ENCODE results near the gene YIF1A. TPM values are rescaled to one million over a fixed set of nuclear protein-coding genes. Genes with fewer than 3 reads are reported as not detected.

Gene YIF1A
- polyA plus RNA-seq, 1 donor from 2014 or later: 51.2 TPM

- Histone ChIP-seq H3K9me3 (ENCODE audit: low read length) (no peaks in the 10 kb centered on the region), H3K9me2 (ENCODE audit: insufficient read depth, low read length) (no peaks in the 10 kb centered on the region), H4K20me1 (ENCODE audit: insufficient read depth) (no peaks in the 10 kb centered on the region), H3K27ac (ENCODE audit: low read length) (no peak overlapping the region), H2AFZ (ENCODE audit: low read depth, low read length) (no peak overlapping the region), H3F3A (ENCODE audit: insufficient read depth, low read length, poor library complexity, severe bottlenecking) (no peaks in the 10 kb centered on the region), H3K79me2 (replicated peaks; ENCODE audit: insufficient read depth, low read length) (no peaks in the 10 kb centered on the region), H3K4me3 (ENCODE audit: low read length) (no peak overlapping the region), H3K9ac (ENCODE audit: low read length) (no peak overlapping the region), H3K27me3 (ENCODE audit: insufficient read depth, low read depth, low read length) (peaks cover 11% of the 10 kb centered on the region), H3K4me2 (ENCODE audit: low read length) (no peak overlapping the region), H3K36me3 (ENCODE audit: insufficient read depth, low read length) (no peaks in the 10 kb centered on the region)
- no peak for TF ChIP-seq EP300 (conservative IDR thresholded peaks at IDR 0.05; ENCODE audit: poor library complexity, severe bottlenecking)
Observed at GRCh38 chr11:66314561-66315497, 25.9 kb upstream of the YIF1A start.

- Histone ChIP-seq H3K9me2 (ENCODE audit: insufficient read depth, low read length) (no peaks in the 10 kb centered on the region), H4K20me1 (ENCODE audit: insufficient read depth) (no peaks in the 10 kb centered on the region), H3K27me3 (ENCODE audit: insufficient read depth, low read depth, low read length) (peaks cover 11% of the 10 kb centered on the region), H3K9ac (ENCODE audit: low read length) (no peak overlapping the region), H3F3A (ENCODE audit: insufficient read depth, low read length, poor library complexity, severe bottlenecking) (no peaks in the 10 kb centered on the region), H3K36me3 (ENCODE audit: insufficient read depth, low read length) (no peaks in the 10 kb centered on the region), H3K27ac (ENCODE audit: low read length) (no peak overlapping the region), H3K9me3 (ENCODE audit: low read length) (no peaks in the 10 kb centered on the region), H3K79me2 (replicated peaks; ENCODE audit: insufficient read depth, low read length) (no peaks in the 10 kb centered on the region), H2AFZ (ENCODE audit: low read depth, low read length) (no peak overlapping the region), H3K4me3 (ENCODE audit: low read length) (no peak overlapping the region), H3K4me2 (ENCODE audit: low read length) (no peak overlapping the region)
- TF ChIP-seq EZH2 (IDR thresholded peaks at IDR 0.05; ENCODE audit: borderline replicate concordance, insufficient read depth, low read length, poor library complexity, severe bottlenecking): no peak
- TF ChIP-seq SMC3 (conservative IDR thresholded peaks at IDR 0.05; ENCODE audit: poor library complexity): no peak
- TF ChIP-seq POLR2AphosphoS5 (IDR thresholded peaks at IDR 0.05): no peak
- no peak for TF ChIP-seq RAD21 (conservative IDR thresholded peaks at IDR 0.05)
- no peak for TF ChIP-seq TAF1 (IDR thresholded peaks at IDR 0.05; ENCODE audit: low read depth)
- TF ChIP-seq, protein P1, sequence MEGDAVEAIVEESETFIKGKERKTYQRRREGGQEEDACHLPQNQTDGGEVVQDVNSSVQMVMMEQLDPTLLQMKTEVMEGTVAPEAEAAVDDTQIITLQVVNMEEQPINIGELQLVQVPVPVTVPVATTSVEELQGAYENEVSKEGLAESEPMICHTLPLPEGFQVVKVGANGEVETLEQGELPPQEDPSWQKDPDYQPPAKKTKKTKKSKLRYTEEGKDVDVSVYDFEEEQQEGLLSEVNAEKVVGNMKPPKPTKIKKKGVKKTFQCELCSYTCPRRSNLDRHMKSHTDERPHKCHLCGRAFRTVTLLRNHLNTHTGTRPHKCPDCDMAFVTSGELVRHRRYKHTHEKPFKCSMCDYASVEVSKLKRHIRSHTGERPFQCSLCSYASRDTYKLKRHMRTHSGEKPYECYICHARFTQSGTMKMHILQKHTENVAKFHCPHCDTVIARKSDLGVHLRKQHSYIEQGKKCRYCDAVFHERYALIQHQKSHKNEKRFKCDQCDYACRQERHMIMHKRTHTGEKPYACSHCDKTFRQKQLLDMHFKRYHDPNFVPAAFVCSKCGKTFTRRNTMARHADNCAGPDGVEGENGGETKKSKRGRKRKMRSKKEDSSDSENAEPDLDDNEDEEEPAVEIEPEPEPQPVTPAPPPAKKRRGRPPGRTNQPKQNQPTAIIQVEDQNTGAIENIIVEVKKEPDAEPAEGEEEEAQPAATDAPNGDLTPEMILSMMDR (IDR thresholded peaks at IDR 0.05; ENCODE audit: poor library complexity, severe bottlenecking): no peak
- no peak for TF ChIP-seq REST (IDR thresholded peaks at IDR 0.05; ENCODE audit: borderline replicate concordance)
- TF ChIP-seq MXI1 (conservative IDR thresholded peaks at IDR 0.05; ENCODE audit: poor library complexity, severe bottlenecking): no peak
- TF ChIP-seq EP300 (conservative IDR thresholded peaks at IDR 0.05; ENCODE audit: poor library complexity, severe bottlenecking): no peak
Observed at GRCh38 chr11:66314186-66314501, 25.2 kb upstream of the YIF1A start.

Measured in neural cell (in vitro differentiated cells).